ENCODE measurements around the gene SKI. TPM values are rescaled to one million over a fixed set of nuclear protein-coding genes. Genes with fewer than 3 reads are reported as not detected.
A peak's percentile ranks its signal among the peaks of the same experiment; 100 is the strongest.

SKI gene
- total and polyA plus RNA-seq, 10 of the 15 experiments (the other 5 are each of a cell fraction or from before 2014, with no cell fraction given): 0.03 to 14.9 (median 0.96) TPM

GRCh38 chr1:2348346-2349325, 120.5 kb downstream of the SKI start:
- H3K4me3 ChIP-seq: no peak overlapping the region
- H3K27me3 ChIP-seq (replicated peaks in 1 of 2; ENCODE audit: control insufficient read depth in 2 of 2, insufficient read depth in 2 of 2, low read length in 1 of 2): no peaks in the 10 kb centered on the region
- H3K36me3 ChIP-seq (ENCODE audit: control insufficient read depth in 2 of 2, insufficient read depth in 2 of 2, low read length in 1 of 2): no peaks in the 10 kb centered on the region
- WGBS (ENCODE audit: insufficient coverage, insufficient replicate concordance, low lambda C conversion rate, missing lambda C conversion rate): 79% methylated on average over 42 of the region's 59 CpGs
- H2AFZ ChIP-seq (ENCODE audit: control insufficient read depth, low read depth, low read length): no peak overlapping the region
- no peaks in the 10 kb centered on the region for H3K4me1 ChIP-seq (ENCODE audit: control insufficient read depth, insufficient read depth, low read length)
- no peaks in the 10 kb centered on the region for H3K9me3 ChIP-seq (replicated peaks; ENCODE audit: control insufficient read depth, insufficient read depth, low read length)
- H3K9ac ChIP-seq (ENCODE audit: control insufficient read depth, insufficient read depth, low read length): no peak overlapping the region
- ChIA-PET CTCF (no interaction called here), RAD21 (ENCODE audit: unreplicated experiment) (no interaction called here), SMC1A (ENCODE audit: uncharacterized antibody, unreplicated experiment) (no interaction called here), POLR2A (no interaction called here)
- no peak for ATAC-seq
- in situ Hi-C loops (cut with MboI) (no loop called here), intact Hi-C loops (cut with micrococcal nuclease; ENCODE audit: unreplicated experiment) (no loop called here)
- no peaks in the 10 kb centered on the region for H3K79me2 ChIP-seq (ENCODE audit: control insufficient read depth, insufficient read depth, low read length)
- no peak overlapping the region for H3K4me2 ChIP-seq (ENCODE audit: control insufficient read depth, insufficient read depth)
- no TSS peak for BruUV-seq (replicated peaks)
- FAIRE-seq: no peak
- no peaks in the 10 kb centered on the region for H4K20me1 ChIP-seq (ENCODE audit: control insufficient read depth, insufficient read depth)
- H3K27ac ChIP-seq (ENCODE audit: control insufficient read depth, insufficient read depth): no peak overlapping the region
- no peak for DNase-seq (ENCODE audit: low read depth, low spot score)
- TF ChIP-seq ZNF687 (IDR thresholded peaks at IDR 0.05): no peak
- TF ChIP-seq BCL3 (IDR thresholded peaks at IDR 0.05; ENCODE audit: borderline replicate concordance, insufficient read depth, low read depth, low read length, poor library complexity, severe bottlenecking): peak; percentile 99
- no peak for TF ChIP-seq RBBP5 (conservative IDR thresholded peaks at IDR 0.05)
- no peak for TF ChIP-seq ZNF592 (IDR thresholded peaks at IDR 0.05)
- TF ChIP-seq ZSCAN29 (IDR thresholded peaks at IDR 0.05): no peak
- TF ChIP-seq HDGF (IDR thresholded peaks at IDR 0.05): no peak
- TF ChIP-seq CBX5 (IDR thresholded peaks at IDR 0.05; ENCODE audit: low read depth): no peak
- TF ChIP-seq CHD4 (IDR thresholded peaks at IDR 0.05): no peak
- no peak for TF ChIP-seq SPI1 (IDR thresholded peaks at IDR 0.05; ENCODE audit: borderline replicate concordance, insufficient read depth, low read depth, low read length)
- TF ChIP-seq YBX1 (IDR thresholded peaks at IDR 0.05): no peak
- TF ChIP-seq MAX (IDR thresholded peaks at IDR 0.05; ENCODE audit: low read depth, low read length): no peak
- TF ChIP-seq CBFB (IDR thresholded peaks at IDR 0.05; ENCODE audit: low read depth): no peak
- no peak for TF ChIP-seq RAD21 (IDR thresholded peaks at IDR 0.05; ENCODE audit: insufficient read depth, low read depth, low read length)
- TF ChIP-seq NFXL1 (IDR thresholded peaks at IDR 0.05; ENCODE audit: borderline replicate concordance): no peak
- no peak for TF ChIP-seq NBN (IDR thresholded peaks at IDR 0.05)
